ENCODE data around the gene MPIG6B. TPM values are rescaled to one million over a fixed set of nuclear protein-coding genes. Genes with fewer than 3 reads are reported as not detected.
"Not testable (repeated sequence)": the region's sequence is repeated elsewhere in the genome, so short reads cannot be mapped to it uniquely, and the experiment has no call there.

Gene MPIG6B
- total and polyA plus RNA-seq, 3 donors from 2014 or later, result 0.74 to 1.3 (median 0.94) TPM

DNA sequence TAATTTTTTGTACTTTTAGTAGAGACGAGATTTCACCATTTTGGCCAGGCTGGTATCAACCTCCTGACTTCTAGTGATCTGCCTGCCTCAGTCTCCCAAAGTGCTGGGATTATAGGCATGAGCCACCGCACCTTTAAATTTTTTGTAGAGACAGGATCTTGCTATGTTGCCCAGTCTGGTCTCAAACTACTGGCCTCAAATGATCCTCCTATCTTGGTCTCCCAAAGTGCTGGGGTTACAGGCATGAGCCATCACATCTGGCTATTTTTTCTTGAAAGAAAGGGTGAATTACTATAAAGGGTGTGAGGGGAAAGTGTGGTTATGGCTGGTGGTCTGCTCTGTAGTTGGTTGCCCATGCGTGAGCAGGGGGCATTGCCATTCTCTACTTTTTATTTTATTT, 14.9 kb upstream of the MPIG6B start:
- no peak for DNase-seq
- TF ChIP-seq, protein P1, sequence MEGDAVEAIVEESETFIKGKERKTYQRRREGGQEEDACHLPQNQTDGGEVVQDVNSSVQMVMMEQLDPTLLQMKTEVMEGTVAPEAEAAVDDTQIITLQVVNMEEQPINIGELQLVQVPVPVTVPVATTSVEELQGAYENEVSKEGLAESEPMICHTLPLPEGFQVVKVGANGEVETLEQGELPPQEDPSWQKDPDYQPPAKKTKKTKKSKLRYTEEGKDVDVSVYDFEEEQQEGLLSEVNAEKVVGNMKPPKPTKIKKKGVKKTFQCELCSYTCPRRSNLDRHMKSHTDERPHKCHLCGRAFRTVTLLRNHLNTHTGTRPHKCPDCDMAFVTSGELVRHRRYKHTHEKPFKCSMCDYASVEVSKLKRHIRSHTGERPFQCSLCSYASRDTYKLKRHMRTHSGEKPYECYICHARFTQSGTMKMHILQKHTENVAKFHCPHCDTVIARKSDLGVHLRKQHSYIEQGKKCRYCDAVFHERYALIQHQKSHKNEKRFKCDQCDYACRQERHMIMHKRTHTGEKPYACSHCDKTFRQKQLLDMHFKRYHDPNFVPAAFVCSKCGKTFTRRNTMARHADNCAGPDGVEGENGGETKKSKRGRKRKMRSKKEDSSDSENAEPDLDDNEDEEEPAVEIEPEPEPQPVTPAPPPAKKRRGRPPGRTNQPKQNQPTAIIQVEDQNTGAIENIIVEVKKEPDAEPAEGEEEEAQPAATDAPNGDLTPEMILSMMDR (IDR thresholded peaks at IDR 0.05), result no peak
- no peak for TF ChIP-seq POLR2A (IDR thresholded peaks at IDR 0.05)
- Histone ChIP-seq H3K27me3 (no peaks in the 10 kb centered on the region), H3K4me3 (no peak overlapping the region), H3K36me3 (ENCODE audit: low read depth, missing control alignments) (no peaks in the 10 kb centered on the region), H3K9me3 (no peaks in the 10 kb centered on the region), H3K4me1 (no peaks in the 10 kb centered on the region), H3K27ac (no peak overlapping the region)
- intact Hi-C loops (cut with DNase I; ENCODE audit: low total_unique reads), result no loop called here
- 88 to 98% methylated on average over 3 of the region's 3 CpGs for WGBS, 2 donors

DNA sequence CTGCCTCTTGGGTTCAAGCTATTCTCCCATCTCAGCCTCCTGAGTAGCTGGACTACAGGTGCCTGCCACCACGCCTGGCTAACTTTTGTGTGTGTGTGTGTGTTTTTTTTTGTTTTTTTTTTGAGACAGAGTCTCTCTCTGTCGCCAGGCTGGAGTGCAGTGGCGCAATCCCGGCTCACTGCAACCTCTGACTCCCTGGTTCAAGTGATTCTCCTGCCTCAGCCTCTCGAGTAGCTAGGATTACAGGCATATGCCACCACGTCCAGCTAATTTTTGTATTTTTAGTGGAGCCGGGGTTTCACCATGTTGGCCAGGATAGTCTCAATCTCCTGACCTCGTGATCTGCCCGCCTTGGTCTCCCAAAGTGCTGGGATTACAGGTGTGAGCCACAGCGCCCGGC, 14.0 kb upstream of the MPIG6B start:
- H3K27me3 ChIP-seq; intact Hi-C loops (cut with DNase I; ENCODE audit: low total_unique reads); H3K36me3 ChIP-seq (ENCODE audit: low read depth, missing control alignments); DNase-seq; H3K9me3 ChIP-seq; H3K4me1 ChIP-seq; H3K4me3 ChIP-seq; H3K27ac ChIP-seq: not testable (repeated sequence)
- 91% methylated on average over 11 of the region's 11 CpGs for WGBS, 2 donors

DNA sequence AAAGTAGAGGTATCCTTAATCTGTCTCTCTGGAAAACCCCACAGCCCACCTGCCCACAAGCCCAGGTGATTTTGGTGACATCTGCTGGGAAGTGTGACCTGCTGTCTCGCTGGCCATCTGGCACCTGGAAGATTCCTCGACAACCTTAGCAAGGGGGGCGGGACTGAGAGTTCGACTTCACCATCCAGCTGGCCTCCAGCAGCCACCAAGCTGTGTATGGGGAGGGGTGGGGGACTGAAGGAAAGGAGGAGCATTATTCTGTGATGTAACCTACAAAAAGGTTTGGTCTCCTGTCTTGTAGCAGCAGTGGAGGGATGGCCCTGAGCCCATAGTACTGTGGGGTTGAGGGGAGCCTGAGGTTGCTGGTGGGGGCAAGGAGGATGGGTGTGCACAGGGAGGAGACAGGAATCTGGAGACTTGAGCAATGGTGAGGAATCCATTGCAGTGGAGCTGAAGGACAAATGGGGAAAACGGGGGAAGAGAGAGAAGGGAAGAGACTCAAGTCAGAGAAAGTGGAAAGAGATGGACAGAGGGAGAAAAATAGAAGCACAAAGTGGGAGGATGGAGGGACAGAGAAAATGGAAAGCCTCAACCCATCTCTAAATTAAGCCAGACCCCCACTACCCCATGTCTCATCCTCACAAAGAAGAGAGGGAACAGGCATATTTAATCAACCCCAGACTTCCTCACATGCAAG, 12.5 kb upstream of the MPIG6B start:
- peaks cover 3% of the 10 kb centered on the region for H3K4me1 ChIP-seq
- intact Hi-C loops (cut with DNase I; ENCODE audit: low total_unique reads), result no loop called here
- H3K27me3 ChIP-seq, result no peaks in the 10 kb centered on the region
- WGBS, 2 donors, result 69 to 73% methylated on average over 5 of the region's 5 CpGs
- DNase-seq, result no peak
- TF ChIP-seq, protein P1 (IDR thresholded peaks at IDR 0.05), result no peak
- no peak for TF ChIP-seq POLR2A (IDR thresholded peaks at IDR 0.05)
- no peaks in the 10 kb centered on the region for H3K9me3 ChIP-seq
- no peak overlapping the region for H3K27ac ChIP-seq
- no peak overlapping the region for H3K4me3 ChIP-seq
- H3K36me3 ChIP-seq (ENCODE audit: low read depth, missing control alignments), result no peaks in the 10 kb centered on the region

DNA sequence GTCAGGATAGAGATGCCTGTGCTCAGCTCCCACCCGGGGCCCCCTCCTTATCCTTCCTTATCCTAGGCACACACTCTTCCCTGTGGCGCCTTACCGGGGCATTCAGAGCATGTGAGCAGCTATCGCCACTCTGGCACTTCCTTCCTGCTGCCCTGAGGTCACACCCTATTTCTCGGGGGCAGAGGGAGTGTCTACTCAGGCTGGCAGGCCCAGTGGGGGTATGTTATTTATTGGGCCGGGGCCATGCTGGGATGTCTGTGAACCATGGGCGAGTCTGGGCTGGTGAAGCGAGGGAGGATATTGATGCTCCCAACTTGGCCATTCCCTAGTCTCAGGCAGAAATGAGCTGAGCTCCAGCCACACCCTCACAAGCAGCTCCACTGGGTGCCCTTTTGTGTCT, 11.9 kb upstream of the MPIG6B start:
- H3K4me3 ChIP-seq, result no peak overlapping the region
- intact Hi-C loops (cut with DNase I; ENCODE audit: low total_unique reads), result no loop called here
- TF ChIP-seq, protein P1 (IDR thresholded peaks at IDR 0.05), result no peak
- H3K27ac ChIP-seq, result no peak overlapping the region
- peaks cover 3% of the 10 kb centered on the region for H3K4me1 ChIP-seq
- H3K27me3 ChIP-seq, result no peaks in the 10 kb centered on the region
- no peaks in the 10 kb centered on the region for H3K9me3 ChIP-seq
- no peaks in the 10 kb centered on the region for H3K36me3 ChIP-seq (ENCODE audit: low read depth, missing control alignments)
- DNase-seq, result no peak
- WGBS, 2 donors, result 62 to 64% methylated on average over 8 of the region's 8 CpGs

DNA sequence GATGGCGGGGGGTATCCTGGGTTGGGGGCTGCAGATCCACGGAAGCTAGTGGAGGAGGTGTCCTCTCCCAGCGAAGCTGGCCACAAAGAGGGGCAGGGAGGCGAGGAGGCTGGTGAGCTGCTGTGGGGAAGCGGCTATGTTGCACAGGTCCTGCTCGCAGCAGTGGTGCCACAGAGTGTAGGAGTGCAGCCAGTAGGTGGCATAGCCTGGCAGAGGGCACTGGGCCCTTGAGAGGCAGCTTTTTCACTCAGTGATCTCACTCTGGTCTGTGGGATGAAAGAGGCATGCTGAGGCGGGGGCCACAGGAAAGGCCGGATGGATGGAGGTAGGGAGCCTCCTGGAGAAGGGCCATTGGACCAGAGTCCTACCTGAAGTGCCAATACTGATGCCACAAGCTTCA, 10.9 kb upstream of the MPIG6B start:
- no peaks in the 10 kb centered on the region for H3K36me3 ChIP-seq (ENCODE audit: low read depth, missing control alignments)
- WGBS, 2 donors, result 92 to 97% methylated on average over 8 of the region's 8 CpGs
- peaks cover 3% of the 10 kb centered on the region for H3K4me1 ChIP-seq
- no peaks in the 10 kb centered on the region for H3K27me3 ChIP-seq
- no peaks in the 10 kb centered on the region for H3K9me3 ChIP-seq
- H3K4me3 ChIP-seq, result no peak overlapping the region
- no peak for DNase-seq
- intact Hi-C loops (cut with DNase I; ENCODE audit: low total_unique reads), result no loop called here
- H3K27ac ChIP-seq, result no peak overlapping the region
- TF ChIP-seq, protein P1 (IDR thresholded peaks at IDR 0.05), result no peak
- TF ChIP-seq POLR2A (IDR thresholded peaks at IDR 0.05), result no peak
